Endothelial cell of umbilical vein (primary cell): ENCODE results near the gene ERLEC1.

Experiments used
- EZH2 ChIP-seq: IDR thresholded peaks from 2 replicates; pipeline ENCODE4 v1.6.1; 2012; ENCODE audit warnings: borderline replicate concordance, low read depth, mild to moderate bottlenecking, moderate library complexity, low read length, inconsistent platforms; ENCODE audit not compliant: severe bottlenecking
- JUN ChIP-seq: IDR thresholded peaks from 2 replicates; pipeline ENCODE4 v1.6.1; 2011; ENCODE audit warnings: borderline replicate concordance, low read depth; ENCODE audit not compliant: insufficient read length, insufficient read depth
- MYC ChIP-seq: IDR thresholded peaks from one replicate; pipeline ENCODE4 v1.6.1; 2011; ENCODE audit warnings: mild to moderate bottlenecking, low read depth, low read length
- POLR2A ChIP-seq: IDR thresholded peaks from 2 replicates; pipeline ENCODE4 v1.6.1; 2012; ENCODE audit warnings: low read depth, mild to moderate bottlenecking, control low read depth, low read length
- POLR2AphosphoS5 ChIP-seq: IDR thresholded peaks from 2 replicates; pipeline ENCODE4 v1.6.1; 2012; ENCODE audit warnings: low read depth, mild to moderate bottlenecking, control low read depth, low read length, moderate library complexity; ENCODE audit not compliant: insufficient read depth
- TF ChIP-seq, protein P1 (sequence below), 2 donors: IDR thresholded peaks; 1 replicate in 1 of 2; 2 replicates in 1 of 2; pipeline ENCODE4 v1.5.1; 2011; ENCODE audit warnings: low read length in 2 of 2, mild to moderate bottlenecking in 2 of 2, moderate library complexity in 2 of 2, control low read depth in 1 of 2, inconsistent platforms in 1 of 2, low read depth in 1 of 2; ENCODE audit not compliant: insufficient read depth in 1 of 2; ENCODE audit errors: extremely low read depth in 1 of 2
- TF ChIP-seq, protein P2 (sequence below): IDR thresholded peaks from 2 replicates; pipeline ENCODE4 v1.6.1; 2011; ENCODE audit not compliant: insufficient read depth, insufficient read length

DNA sequence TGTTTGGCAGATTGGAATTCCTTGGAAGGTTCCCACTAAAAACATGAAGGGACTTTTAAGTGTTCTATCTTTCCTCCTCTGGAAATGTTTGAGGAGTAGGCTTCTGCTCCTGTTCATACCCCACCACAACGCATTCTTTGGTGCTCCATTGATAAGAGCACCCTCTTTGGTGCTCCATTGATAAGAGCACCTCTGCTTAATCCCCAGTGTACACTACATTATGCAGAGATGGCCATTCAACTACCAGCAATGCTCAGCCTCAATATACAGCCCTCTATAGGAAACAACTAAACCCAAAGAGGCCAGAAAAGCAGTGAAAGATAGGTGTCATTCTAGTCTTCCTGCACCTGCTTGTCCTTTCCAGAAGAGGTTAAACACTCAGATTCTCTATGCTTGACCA lies 21.1 kb upstream of the ERLEC1 start:
- no peak for TF ChIP-seq JUN
- TF ChIP-seq POLR2AphosphoS5: no peak
- TF ChIP-seq, protein P1, sequence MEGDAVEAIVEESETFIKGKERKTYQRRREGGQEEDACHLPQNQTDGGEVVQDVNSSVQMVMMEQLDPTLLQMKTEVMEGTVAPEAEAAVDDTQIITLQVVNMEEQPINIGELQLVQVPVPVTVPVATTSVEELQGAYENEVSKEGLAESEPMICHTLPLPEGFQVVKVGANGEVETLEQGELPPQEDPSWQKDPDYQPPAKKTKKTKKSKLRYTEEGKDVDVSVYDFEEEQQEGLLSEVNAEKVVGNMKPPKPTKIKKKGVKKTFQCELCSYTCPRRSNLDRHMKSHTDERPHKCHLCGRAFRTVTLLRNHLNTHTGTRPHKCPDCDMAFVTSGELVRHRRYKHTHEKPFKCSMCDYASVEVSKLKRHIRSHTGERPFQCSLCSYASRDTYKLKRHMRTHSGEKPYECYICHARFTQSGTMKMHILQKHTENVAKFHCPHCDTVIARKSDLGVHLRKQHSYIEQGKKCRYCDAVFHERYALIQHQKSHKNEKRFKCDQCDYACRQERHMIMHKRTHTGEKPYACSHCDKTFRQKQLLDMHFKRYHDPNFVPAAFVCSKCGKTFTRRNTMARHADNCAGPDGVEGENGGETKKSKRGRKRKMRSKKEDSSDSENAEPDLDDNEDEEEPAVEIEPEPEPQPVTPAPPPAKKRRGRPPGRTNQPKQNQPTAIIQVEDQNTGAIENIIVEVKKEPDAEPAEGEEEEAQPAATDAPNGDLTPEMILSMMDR (IDR thresholded peaks at IDR 0.05; ENCODE audit: extremely low read depth in 1 of 2, insufficient read depth in 1 of 2, low read depth in 1 of 2, low read length in 2 of 2): no peak
- TF ChIP-seq, protein P2, sequence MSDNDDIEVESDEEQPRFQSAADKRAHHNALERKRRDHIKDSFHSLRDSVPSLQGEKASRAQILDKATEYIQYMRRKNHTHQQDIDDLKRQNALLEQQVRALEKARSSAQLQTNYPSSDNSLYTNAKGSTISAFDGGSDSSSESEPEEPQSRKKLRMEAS: no peak
- no peak for TF ChIP-seq EZH2
- TF ChIP-seq POLR2A: no peak
- TF ChIP-seq MYC: no peak
